GM10266 (cell line): Measurements from ENCODE around the gene TRAPPC3.

Source experiments
- DNase-seq: peaks from one replicate; pipeline ENCODE4 v3.0.0; 2012; ENCODE audit errors: extremely low spot score
- TF ChIP-seq, protein P1 (sequence below): IDR thresholded peaks from 2 replicates; pipeline ENCODE4 v1.5.1; 2012; ENCODE audit warnings: mild to moderate bottlenecking, low read depth; ENCODE audit not compliant: control insufficient read depth, insufficient read depth; ENCODE audit errors: missing control alignments

TRAPPC3 gene

DNA sequence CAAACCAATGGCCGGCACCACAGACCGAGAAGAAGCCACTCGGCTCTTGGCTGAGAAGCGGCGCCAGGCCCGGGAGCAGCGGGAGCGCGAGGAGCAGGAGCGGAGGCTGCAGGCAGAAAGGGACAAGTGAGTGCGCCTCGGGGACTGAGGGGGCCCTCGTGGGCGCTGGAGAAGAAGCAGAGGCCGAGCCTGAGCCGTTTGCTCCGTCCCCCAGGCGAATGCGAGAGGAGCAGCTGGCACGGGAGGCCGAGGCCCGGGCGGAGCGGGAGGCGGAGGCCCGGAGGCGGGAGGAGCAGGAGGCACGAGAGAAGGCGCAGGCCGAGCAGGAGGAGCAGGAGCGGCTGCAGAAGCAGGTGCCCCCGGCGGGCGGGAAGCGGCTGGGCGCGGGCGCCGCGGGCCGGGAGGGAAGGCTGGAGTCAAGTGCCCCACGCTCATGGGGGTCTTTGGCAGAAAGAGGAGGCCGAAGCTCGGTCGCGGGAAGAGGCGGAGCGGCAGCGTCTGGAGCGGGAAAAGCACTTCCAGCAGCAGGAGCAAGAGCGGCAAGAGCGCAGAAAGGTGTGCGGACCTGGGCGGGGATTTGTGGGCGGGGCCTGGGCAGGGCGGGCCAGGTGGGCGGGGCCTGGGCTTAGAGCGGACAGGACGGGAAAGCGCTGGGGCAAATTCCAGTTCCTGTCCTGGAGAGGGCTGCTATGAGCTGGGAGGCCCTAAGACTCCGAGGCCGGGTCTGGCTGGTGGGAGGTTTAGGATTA is 29.4 kb upstream of the TRAPPC3 start:
- TF ChIP-seq, protein P1, sequence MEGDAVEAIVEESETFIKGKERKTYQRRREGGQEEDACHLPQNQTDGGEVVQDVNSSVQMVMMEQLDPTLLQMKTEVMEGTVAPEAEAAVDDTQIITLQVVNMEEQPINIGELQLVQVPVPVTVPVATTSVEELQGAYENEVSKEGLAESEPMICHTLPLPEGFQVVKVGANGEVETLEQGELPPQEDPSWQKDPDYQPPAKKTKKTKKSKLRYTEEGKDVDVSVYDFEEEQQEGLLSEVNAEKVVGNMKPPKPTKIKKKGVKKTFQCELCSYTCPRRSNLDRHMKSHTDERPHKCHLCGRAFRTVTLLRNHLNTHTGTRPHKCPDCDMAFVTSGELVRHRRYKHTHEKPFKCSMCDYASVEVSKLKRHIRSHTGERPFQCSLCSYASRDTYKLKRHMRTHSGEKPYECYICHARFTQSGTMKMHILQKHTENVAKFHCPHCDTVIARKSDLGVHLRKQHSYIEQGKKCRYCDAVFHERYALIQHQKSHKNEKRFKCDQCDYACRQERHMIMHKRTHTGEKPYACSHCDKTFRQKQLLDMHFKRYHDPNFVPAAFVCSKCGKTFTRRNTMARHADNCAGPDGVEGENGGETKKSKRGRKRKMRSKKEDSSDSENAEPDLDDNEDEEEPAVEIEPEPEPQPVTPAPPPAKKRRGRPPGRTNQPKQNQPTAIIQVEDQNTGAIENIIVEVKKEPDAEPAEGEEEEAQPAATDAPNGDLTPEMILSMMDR = no peak
- no peak for DNase-seq

DNA sequence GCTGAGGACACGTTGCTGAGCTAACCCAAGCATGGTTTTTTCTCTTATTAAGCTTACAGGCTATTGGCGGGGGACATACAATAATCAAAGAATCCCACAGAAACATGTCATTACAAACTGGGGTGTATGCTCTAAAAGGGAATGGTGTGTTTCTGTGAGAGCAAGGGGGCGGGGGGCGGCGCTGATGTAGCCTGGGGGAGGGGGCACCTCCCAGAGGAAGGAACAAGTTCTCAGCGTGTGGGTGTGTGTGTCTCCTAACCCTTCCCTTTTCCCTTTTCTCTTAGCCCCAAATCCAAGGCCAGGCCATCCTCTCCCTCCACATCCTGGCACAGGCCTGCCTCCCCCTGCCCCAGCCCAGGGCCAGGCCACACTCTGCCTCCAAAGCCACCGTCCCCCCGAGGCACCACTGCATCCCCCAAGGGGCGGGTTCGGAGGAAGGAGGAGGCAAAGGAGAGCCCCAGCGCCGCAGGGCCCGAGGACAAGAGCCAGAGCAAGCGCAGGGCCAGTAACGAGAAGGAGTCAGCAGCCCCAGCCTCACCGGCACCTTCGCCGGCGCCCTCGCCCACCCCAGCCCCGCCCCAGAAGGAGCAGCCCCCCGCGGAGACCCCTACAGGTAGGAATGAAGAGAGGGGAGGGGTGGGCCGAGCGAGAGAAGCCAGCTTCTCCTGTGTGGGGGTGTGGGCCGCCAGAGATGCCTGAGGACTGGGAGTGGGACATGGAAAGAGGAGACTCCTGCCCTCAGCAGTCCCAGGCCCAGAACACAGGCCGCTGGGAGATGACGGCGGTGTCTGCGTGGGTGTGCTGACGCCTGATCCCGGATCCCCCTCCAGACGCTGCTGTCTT is 28.5 kb upstream of the TRAPPC3 start:
- DNase-seq = no peak
- TF ChIP-seq, protein P1 = no peak

DNA sequence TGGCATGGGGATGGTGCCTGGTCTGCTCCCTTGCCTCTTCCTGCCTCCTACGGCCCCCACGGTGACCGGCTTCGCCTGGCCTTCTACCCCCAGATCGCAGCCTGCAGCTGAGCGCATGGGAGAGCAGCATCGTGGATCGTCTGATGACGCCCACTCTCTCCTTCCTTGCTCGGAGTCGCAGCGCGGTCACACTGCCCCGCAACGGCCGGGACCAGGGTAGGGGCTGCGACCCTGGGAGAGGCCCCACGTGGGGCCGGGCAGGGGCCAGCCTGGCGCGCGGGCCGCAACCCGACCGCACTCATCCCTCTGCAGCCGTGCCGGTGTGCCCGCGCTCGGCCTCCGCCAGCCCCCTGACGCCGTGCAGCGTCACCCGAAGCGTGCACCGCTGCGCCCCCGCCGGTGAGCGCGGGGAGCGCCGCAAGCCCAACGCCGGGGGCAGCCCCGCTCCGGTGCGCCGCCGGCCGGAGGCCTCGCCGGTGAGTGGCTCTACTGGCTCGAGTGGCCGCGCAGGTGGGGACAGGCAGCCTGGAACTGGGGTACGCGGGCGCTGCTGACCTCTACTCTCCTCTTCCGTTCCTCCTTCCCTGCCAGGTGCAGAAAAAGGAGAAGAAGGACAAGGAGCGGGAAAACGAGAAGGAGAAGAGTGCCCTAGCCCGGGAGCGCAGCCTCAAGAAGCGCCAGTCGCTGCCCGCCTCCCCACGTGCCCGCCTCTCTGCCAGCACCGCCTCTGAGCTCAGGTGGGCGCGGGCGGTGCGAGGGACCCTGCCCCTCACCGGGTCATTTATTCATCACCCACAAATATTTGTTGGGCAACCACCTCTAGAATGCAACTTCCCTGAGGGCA is 27.0 kb upstream of the TRAPPC3 start:
- TF ChIP-seq, protein P1 = no peak
- no peak for DNase-seq

DNA sequence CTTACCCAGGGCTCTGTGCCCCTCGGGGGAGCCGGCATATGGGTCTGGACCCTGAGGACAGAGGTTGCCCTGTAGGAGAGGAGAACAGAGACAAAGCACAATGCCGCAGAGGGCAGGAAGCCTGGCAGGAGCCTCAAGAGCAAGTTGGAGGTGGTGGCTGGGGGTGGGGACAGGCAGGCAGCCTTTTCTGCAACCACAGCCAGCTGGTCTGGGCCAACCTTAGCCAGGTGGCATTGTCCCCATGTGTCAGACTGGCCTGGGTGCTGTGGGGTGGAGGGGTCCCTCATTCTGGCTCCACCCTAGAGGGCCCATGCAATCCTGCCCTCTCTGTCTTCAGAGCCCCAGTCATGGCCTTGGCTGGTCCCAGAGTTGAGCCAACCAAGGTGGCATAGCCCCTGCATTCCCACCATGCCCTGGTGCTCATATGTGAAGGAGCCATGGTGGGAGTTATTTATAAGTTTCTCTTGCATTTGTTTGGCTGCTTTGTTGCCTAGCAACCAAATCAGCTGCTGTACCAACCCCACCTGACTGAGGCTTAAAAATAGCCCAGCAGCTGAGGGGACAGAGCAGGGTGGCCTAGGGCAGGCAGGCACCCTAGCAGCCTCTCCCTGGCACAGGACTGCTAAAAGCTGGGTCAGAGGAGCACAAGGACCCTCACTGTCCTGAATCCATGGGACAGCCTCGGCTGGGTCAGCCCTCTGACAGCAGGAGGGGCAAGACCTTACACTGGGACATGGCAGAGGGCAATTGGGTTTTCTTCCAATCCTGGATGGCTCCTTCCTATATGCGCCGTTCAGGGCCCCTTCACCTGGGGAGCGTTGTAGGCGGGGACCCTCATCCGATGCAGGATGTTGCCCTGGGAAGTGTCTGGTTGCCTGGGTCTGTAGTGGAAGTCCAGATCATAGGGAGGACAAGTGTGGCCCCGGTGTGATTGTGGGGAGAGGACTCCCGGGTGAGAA is 26.1 kb upstream of the TRAPPC3 start:
- TF ChIP-seq, protein P1 = no peak
- no peak for DNase-seq

DNA sequence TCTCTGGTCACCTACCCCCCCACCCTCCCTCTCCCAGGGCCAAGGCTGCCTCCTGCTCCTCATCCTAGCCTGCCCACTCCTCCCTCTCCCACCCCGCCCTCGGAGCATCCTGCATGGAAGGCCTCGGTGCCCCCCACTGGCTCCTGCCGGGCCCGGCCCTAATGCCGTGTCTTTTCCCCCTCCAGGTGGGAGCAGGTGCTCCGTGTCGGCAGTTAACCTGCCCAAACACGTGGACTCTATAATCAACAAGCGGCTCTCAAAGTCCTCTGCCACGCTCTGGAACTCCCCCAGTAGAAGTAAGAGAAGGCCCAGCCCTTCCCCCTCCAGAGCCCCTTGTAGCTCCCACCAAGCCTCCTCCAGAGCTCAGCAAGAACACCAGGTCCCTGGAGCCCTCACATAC is 25.4 kb upstream of the TRAPPC3 start:
- DNase-seq = no peak
- TF ChIP-seq, protein P1 = no peak

DNA sequence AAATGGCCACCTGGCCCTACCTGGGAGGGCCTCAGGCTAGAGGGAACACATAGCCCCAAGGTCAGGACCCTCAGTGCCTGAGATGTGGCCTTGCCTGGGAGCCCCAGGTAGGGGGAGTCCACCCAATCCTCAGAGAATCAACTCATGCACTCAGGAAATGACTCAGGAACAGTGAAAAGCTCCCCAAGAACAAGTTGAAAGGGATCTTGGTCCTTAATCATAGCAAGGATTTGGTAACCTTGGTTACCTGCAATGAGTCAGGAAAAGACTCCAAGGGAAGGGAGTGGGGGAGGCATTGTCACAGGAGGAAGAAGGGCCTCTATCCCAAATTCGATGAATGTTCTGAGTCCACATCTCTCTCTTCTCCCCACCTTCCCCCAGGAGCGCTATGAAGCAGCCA is 23.7 kb upstream of the TRAPPC3 start:
- no peak for DNase-seq
- TF ChIP-seq, protein P1 = no peak
